Measurements from ENCODE around the gene SGO2.
A peak's percentile ranks its signal among the peaks of the same experiment; 100 is the strongest.

The SGO2 gene, protein sequence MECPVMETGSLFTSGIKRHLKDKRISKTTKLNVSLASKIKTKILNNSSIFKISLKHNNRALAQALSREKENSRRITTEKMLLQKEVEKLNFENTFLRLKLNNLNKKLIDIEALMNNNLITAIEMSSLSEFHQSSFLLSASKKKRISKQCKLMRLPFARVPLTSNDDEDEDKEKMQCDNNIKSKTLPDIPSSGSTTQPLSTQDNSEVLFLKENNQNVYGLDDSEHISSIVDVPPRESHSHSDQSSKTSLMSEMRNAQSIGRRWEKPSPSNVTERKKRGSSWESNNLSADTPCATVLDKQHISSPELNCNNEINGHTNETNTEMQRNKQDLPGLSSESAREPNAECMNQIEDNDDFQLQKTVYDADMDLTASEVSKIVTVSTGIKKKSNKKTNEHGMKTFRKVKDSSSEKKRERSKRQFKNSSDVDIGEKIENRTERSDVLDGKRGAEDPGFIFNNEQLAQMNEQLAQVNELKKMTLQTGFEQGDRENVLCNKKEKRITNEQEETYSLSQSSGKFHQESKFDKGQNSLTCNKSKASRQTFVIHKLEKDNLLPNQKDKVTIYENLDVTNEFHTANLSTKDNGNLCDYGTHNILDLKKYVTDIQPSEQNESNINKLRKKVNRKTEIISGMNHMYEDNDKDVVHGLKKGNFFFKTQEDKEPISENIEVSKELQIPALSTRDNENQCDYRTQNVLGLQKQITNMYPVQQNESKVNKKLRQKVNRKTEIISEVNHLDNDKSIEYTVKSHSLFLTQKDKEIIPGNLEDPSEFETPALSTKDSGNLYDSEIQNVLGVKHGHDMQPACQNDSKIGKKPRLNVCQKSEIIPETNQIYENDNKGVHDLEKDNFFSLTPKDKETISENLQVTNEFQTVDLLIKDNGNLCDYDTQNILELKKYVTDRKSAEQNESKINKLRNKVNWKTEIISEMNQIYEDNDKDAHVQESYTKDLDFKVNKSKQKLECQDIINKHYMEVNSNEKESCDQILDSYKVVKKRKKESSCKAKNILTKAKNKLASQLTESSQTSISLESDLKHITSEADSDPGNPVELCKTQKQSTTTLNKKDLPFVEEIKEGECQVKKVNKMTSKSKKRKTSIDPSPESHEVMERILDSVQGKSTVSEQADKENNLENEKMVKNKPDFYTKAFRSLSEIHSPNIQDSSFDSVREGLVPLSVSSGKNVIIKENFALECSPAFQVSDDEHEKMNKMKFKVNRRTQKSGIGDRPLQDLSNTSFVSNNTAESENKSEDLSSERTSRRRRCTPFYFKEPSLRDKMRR

DNA sequence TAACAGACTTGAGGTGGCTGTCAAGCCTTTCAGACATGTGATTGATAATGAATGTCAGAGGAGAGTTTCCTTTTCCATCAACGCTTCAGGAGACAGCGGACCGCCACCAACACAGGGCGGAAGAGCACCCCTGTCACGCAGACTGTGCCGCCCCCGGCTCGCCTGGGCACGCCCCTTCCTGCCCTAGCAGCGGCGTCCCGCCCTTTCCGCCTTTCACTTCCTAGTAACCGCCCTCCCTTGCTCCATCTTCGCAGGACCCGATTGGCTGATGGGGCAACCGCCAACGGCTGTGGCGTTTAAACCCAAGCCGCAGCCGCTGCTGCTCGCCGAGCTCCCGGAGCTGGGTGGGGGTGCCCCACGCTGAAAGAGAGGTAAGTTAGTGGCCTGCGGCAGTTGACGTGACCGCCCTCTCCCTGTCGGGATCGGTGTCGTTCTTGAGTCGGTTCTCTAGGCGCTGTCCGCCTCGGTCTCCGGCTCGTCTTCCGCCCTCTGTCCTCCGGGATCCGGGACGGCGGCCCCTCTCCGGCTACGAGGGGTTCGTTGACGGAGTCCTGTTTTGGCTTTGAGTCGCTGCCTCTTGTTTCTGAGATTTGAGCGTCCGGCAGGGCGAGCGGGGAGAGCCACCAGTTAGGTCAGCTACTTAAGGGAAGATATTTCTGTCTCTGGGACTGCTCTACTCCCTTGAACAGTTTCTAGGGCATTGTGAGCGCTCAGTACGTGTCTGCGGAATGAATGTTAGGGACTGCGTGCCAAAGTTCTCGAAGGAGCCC lies at the start of gene SGO2:
Gene SGO2 (plus strand): TSS at position 326 of the 770 bp plus-strand sequence. CDS start 6,769 bp downstream, outside the sequence.
- peak; percentile 77 to 91 (median 90) for DNase-seq (ENCODE audit: low read depth in 3 of 3, low spot score in 1 of 3)

DNA sequence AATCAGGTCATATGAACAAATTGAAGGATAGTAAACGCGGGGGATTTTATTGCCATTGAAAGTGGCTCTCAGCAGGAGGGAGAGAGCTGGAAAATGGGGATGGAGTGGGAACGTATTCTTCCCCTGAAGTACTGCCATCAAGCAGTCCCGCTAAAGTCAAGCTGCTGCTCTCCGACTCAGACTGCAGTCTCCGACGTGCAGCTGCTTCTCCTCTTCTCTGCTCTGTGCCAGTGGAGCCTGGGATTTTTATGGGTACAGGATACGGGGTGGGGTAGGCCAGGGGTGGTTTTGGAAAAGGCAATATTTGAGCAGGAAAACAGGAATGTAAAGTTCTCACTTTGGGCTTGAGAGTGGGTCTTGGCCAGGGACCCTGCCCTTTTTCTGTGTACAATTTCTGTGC lies 49.2 kb upstream of the SGO2 start:
- no peak for DNase-seq (ENCODE audit: low read depth in 3 of 3, low spot score in 1 of 3)

- no peak for DNase-seq (ENCODE audit: low read depth in 3 of 3, low spot score in 1 of 3)
These were observed 48.3 kb upstream of the SGO2 start for GRCh38 chr2:200477667-200478131.

DNA sequence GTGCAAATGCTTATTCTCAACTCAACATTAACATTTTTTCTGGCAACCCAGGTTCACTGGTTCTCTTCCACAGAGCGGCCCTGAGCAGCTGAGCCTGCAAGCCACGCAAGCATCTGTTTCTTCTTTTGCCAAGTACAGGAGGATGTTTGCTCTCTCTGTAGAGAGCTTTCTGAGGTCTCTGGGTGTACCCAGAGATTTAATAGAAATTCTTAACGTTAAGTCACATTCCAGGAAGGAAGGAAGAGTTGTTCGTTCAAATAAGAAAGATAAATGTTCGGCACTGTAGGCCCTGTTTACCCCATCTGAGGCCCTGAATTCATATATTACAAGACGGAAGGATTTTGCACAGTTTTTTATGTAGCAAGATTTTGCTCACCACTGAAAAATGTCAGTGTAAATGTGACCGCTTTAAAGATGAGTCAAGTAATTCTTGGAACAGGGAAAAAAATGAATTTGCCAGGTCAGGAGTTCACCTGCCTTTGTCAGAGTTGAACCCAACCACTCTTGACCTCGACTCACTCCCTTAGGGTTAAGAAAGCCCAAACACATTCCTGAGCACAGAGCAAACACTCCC lies 46.2 kb upstream of the SGO2 start:
- DNase-seq (ENCODE audit: low read depth in 3 of 3, low spot score in 1 of 3), result no peak

GRCh38 chr2:200482194-200482593 lies 43.8 kb upstream of the SGO2 start:
- DNase-seq (ENCODE audit: low read depth in 3 of 3, low spot score in 1 of 3), result no peak

DNA sequence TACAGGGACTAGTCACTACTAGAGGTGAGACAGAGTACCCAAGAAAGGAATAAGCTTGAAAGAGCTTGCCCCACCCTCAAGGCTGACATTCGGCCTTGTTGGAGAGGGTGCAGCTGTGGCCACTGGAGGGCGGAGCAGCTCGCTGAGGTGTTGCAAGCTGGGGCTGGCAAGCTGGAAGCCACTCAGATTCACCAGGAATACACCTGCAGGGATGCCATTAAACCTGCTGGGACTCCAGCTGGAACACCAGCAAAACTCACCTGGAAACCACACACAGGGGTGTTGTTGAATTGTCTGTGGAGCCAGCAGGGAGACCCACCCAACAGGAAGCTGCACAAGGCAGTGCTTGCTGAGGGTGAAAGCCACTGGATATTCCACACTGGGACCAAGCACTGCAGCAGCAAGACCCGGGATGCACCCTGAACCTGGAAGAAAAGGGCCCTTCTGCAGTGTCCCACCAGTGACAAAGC lies 42.2 kb upstream of the SGO2 start:
- DNase-seq (ENCODE audit: low read depth in 3 of 3, low spot score in 1 of 3), result no peak

DNA sequence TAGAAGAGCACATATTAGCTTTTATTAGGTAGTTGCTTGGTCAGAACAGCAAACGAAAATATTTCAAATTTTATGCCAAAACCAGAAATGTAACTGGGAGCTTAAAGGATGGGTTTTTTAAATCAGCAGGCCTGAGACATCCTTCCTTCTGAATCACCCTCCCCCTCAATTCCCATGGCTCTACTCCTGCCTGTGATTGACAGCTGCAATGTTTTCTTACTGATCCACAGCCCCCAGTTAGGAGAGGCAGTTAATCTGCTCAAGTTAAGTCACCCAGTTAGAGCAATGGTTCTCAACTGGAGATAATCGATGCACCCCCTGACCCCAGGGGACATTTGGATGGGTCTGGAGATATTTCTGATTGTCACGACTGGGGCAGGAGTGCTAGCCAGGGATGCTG lies 41.1 kb upstream of the SGO2 start:
- no peak for DNase-seq (ENCODE audit: low read depth in 3 of 3, low spot score in 1 of 3)

- no peak for DNase-seq (ENCODE audit: low read depth in 3 of 3, low spot score in 1 of 3)
These were observed 39.5 kb upstream of the SGO2 start for GRCh38 chr2:200486529-200486928.

DNA sequence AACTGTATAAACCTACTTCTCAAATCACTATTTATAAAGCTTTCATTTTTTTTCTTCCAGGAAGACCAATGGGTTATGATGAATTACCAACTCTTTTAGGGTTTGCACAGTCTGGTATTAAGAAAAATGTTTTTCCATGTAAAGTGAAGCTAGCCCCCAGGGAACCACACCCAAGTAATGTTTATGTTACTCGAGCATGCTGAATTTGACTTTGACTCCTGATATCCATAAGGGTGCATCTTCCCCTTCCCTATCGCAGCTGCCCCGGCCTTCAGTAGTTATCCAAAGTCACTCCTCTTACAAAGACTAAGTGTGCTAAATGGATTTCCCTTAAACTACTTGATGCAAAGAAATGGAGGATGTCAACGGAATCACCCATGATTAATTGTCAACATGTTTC lies 37.8 kb upstream of the SGO2 start:
- DNase-seq (ENCODE audit: low read depth in 3 of 3, low spot score in 1 of 3), result no peak

DNA sequence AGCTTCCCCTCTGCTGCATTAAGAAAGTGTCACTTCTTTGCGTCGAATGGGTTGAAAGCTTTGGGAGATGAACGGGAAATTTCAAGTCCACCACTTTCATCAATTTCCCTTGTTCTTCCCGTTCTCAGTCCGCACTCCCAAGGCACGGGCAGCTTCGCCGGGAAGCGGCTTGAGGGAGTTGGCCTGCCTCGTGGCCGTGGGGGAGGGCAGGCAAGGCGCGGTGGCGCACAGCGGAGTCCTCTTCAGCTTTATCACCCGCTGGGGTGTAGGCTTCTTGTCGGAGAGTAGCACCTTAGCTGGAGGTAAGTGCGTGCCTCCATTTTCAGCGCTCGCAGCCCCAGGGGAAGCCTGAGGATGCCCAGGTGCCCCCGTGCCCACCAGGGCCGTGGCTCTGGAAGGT lies 36.0 kb upstream of the SGO2 start:
- DNase-seq (ENCODE audit: low read depth in 3 of 3, low spot score in 1 of 3), result no peak

DNA sequence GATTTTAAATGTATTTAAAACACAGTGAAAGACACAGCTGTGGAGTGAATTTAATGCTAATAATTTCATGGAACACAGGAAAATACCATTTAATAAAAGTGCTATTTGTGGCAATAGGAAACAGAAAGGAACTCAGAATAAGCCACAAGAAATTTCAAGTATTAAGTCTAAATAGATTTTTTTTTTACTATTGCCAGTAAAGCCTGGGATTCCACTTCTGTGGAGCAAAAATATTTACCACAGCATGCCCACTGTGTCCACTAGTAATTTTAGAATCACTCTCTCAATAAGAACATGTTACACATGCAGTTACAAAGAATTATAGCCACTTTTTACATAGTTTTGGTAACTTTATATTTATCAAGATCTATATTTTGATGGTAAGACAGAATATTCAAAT lies 33.4 kb upstream of the SGO2 start:
- no peak for DNase-seq (ENCODE audit: low read depth in 3 of 3, low spot score in 1 of 3)

- no peak for DNase-seq (ENCODE audit: low read depth in 3 of 3, low spot score in 1 of 3)
These were observed 32.0 kb upstream of the SGO2 start for GRCh38 chr2:200494048-200494447.

GRCh38 chr2:200496696-200497095 lies 29.3 kb upstream of the SGO2 start:
- DNase-seq (ENCODE audit: low read depth in 3 of 3, low spot score in 1 of 3), result no peak

DNA sequence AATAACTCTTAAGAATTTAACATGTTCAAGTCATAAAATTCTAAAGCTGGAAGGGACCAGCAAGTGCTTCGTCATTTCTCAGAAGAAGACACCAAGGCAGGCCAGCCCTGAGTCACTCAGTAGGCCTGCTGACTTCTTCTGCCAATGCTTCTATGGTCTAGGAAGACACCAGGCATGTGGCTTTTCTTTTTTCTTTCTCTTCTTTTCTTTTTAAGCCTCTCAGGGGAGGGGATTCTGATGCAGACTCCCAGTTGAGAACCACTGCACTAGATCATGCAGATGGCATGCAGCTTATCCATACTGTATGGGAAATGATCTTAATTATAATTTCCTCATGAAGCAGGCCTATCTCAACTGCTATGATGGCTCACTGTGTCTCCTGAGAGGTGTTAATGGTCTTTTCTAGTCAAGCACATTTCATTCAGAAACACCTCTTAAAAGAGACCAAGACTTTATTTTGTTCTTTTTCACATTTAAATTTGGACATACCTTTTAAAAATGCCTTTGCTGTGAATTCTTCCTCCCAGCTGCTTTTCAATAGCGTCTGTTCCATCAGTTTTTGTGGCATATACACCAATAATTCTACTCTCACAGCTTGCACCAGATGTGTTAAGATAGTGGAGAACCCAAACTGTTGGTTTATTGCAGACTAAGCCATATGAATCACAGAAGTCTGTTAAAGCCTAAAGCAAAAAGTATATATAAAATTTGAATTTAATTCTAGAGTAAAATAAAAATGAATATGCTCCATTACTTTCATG lies 27.4 kb upstream of the SGO2 start:
- DNase-seq (ENCODE audit: low read depth in 3 of 3, low spot score in 1 of 3), result no peak

- no peak for DNase-seq (ENCODE audit: low read depth in 3 of 3, low spot score in 1 of 3)
These were observed 23.8 kb upstream of the SGO2 start for GRCh38 chr2:200502196-200502595.

DNA sequence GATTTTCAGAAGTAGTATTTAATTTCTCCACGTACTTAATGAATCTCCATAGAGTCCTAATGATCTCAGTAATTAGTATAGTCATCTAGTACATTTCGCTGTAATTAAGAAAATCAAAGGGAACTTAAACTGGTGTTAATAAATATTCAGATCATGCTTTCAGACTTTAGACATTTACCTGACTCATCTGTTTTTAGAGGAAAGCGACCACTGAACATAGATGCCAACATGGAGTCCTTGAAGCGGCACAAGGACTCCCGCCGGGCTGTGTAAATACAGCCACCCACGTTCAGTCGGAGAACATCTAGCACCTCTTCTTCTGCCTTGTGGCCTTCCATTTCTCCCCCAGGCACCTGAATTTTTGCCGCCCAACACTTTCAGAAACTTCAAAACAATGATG lies 19.3 kb upstream of the SGO2 start:
- DNase-seq (ENCODE audit: low read depth in 3 of 3, low spot score in 1 of 3), result no peak

DNA sequence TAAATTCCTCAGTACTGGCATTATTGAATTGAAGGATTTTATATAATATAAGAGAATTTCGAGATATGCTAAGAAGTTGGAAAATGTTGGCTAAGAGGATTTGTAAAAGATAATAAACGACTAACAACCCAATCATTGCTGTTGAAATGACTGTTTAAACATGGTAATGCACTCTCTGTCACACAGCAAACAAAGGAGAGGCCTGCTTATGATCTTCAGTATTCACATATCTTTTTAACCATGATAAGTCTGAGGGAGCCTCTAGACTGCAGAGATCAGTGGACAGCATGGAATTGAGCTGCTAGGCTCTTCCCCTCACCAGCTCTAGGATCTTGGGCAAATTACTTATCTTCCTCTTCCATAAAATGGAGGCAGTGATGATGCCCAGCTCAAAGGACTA lies 18.8 kb upstream of the SGO2 start:
- DNase-seq (ENCODE audit: low read depth in 3 of 3, low spot score in 1 of 3), result no peak

DNA sequence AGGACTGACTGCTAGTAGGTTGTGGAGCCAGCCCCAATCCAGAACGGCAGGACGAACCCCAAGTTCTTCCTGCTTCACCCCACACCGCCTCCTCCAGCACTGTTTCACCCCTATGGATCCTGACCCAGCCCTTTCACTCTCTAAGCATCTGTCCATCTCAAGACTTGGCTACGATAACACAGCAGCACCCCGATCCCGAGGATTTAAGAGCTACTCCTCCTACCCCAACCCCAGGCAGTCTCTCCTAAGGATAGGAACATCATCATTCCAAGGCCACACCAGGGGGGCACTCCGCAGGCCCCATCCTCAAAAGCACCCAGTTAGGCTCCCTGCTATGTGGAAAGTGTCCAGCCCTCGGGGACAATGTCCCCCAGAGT lies 16.8 kb upstream of the SGO2 start:
- DNase-seq (ENCODE audit: low read depth in 3 of 3, low spot score in 1 of 3), result no peak

All from stimulated activated CD4-positive, alpha-beta T cell treated with anti-CD3 and anti-CD28 coated beads, TNF-alpha, amount 100 ng/mL, for 1 hour (primary cell).